Astrocyte (in vitro differentiated cells and primary cell): Measurements from ENCODE around the gene BRINP1.

Source experiments
- EZH2 ChIP-seq: IDR thresholded peaks from 2 replicates; pipeline ENCODE4 v1.6.1; 2012; ENCODE audit warnings: mild to moderate bottlenecking, low read length, inconsistent platforms; ENCODE audit not compliant: insufficient read depth
- TF ChIP-seq, protein P1 (sequence below): IDR thresholded peaks from 2 replicates; pipeline ENCODE4 v1.5.1; 2011; ENCODE audit warnings: low read depth, mild to moderate bottlenecking, inconsistent platforms, low read length, moderate library complexity; ENCODE audit not compliant: insufficient read depth

DNA sequence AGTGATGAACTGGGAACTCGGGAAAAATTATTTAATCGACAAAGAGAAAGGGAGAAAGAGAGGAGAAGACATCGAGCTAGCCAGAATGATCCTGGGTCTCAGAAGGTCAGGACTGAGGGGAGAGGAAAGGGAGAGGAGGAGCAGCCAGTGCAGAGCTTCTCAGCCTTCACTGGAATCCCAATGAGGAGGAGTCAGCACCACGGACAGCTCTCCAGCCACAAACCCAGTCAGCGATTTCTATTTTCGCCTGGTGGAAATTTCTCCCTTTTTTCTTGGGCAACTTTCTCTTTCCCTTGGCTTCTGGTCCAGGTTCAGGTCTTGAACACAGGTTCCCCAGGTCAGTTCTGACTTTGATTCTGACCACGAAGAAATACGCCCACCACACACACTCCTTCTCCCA is 1.6 kb upstream of the BRINP1 start:
- TF ChIP-seq, protein P1, sequence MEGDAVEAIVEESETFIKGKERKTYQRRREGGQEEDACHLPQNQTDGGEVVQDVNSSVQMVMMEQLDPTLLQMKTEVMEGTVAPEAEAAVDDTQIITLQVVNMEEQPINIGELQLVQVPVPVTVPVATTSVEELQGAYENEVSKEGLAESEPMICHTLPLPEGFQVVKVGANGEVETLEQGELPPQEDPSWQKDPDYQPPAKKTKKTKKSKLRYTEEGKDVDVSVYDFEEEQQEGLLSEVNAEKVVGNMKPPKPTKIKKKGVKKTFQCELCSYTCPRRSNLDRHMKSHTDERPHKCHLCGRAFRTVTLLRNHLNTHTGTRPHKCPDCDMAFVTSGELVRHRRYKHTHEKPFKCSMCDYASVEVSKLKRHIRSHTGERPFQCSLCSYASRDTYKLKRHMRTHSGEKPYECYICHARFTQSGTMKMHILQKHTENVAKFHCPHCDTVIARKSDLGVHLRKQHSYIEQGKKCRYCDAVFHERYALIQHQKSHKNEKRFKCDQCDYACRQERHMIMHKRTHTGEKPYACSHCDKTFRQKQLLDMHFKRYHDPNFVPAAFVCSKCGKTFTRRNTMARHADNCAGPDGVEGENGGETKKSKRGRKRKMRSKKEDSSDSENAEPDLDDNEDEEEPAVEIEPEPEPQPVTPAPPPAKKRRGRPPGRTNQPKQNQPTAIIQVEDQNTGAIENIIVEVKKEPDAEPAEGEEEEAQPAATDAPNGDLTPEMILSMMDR = no peak
- no peak for TF ChIP-seq EZH2
